Stimulated activated CD4-positive, alpha-beta T cell treated with anti-CD3 and anti-CD28 coated beads, Interleukin-2, amount 100 ng/mL, for 4 hours (primary cell): ENCODE measurements around the gene CSNK1D.

Experiments
- DNase-seq: peaks from one replicate; pipeline ENCODE4 v3.0.0-alpha.2; 2020; ENCODE audit warnings: low read depth

Gene CSNK1D

GRCh38 chr17:82240506-82241182, 32.9 kb downstream of the CSNK1D start:
- DNase-seq = no peak

DNA sequence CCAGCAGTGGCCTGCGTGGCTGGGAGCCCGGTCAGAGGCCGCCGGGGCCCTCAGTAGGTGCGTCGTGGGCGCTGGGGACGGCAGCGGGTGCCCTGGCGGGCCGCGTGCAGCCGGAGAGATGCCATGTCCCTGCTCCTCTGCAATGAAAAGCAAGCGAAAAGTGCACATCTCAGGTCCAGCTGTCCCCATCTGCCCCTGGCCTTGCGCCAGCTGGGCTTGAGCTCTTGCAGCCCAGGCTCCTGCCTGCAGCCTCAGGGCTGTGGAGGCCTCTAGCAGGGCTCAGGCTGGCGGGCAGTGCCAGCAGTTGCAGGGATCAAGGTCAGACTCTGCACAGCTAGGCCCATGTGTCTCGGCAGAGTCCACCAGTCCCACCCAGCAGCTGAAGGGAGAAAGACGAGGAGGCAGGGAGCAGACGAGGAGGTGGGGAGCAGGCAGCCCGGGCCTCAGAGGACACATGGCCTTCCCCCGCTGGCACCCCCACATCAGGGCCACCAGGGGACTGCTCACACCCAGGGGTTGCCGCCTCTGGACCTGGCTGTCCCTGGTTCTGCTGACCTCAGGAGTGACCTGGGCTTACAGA, 33.5 kb downstream of the CSNK1D start:
- DNase-seq = no peak

DNA sequence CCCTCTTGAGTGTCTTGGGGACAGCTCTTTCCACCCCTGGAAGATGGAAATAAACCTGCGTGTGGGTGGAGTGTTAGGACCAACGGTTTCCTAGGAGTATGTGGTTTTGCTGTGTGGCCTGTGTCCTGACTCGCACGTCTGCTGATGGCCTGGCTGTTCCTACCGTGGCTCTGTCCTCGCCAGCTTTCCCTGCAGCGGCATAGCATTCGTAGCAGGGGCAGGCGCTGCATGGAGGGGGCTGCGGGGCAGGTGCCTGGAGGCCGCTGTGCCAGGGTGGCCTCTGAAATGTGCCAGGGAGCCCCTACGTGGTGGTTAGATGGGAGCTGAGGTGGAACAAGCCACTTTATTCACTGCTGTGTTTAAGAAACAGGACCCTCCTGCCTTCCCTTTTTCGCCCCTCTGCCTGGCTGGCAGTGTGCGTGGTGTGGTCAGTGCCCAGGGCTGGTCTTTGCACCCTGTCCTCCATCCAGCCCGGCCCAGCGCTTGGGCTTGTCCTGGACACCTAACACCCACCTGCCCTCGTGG, 34.0 kb downstream of the CSNK1D start:
- DNase-seq = no peak

DNA sequence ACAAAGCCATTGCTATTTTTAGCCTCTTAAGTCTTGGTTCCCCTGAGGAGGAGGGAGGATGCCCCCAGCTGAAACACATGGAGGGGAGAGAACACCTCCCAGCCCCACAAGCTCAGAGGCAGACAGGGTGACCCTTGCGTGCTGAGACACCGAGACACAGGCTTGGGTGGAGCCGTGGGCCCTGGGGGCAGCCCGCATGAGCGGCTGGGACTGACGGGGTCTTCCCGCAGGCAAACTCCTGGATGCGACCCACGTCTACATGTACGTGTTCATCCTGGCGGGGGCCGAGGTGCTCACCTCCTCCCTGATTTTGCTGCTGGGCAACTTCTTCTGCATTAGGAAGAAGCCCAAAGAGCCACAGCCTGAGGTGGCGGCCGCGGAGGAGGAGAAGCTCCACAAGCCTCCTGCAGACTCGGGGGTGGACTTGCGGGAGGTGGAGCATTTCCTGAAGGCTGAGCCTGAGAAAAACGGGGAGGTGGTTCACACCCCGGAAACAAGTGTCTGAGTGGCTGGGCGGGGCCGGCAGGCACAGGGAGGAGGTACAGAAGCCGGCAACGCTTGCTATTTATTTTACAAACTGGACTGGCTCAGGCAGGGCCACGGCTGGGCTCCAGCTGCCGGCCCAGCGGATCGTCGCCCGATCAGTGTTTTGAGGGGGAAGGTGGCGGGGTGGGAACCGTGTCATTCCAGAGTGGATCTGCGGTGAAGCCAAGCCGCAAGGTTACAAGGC, 34.9 kb downstream of the CSNK1D start:
- peak; percentile 59 for DNase-seq

- DNase-seq = no peak
These were observed 35.6 kb downstream of the CSNK1D start for GRCh38 chr17:82237746-82238471.

DNA sequence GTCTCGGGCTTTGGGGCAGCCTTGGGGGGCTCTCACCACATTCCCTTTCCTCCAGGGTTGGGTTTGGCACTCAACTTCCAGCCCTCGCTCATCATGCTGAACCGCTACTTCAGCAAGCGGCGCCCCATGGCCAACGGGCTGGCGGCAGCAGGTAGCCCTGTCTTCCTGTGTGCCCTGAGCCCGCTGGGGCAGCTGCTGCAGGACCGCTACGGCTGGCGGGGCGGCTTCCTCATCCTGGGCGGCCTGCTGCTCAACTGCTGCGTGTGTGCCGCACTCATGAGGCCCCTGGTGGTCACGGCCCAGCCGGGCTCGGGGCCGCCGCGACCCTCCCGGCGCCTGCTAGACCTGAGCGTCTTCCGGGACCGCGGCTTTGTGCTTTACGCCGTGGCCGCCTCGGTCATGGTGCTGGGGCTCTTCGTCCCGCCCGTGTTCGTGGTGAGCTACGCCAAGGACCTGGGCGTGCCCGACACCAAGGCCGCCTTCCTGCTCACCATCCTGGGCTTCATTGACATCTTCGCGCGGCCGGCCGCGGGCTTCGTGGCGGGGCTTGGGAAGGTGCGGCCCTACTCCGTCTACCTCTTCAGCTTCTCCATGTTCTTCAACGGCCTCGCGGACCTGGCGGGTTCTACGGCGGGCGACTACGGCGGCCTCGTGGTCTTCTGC, 36.3 kb downstream of the CSNK1D start:
- no peak for DNase-seq

GRCh38 chr17:82236142-82236971, 37.1 kb downstream of the CSNK1D start:
- peak; percentile 59 for DNase-seq

GRCh38 chr17:82235775-82236141, 37.7 kb downstream of the CSNK1D start:
- no peak for DNase-seq

GRCh38 chr17:82235056-82235774, 38.3 kb downstream of the CSNK1D start:
- no peak for DNase-seq

DNA sequence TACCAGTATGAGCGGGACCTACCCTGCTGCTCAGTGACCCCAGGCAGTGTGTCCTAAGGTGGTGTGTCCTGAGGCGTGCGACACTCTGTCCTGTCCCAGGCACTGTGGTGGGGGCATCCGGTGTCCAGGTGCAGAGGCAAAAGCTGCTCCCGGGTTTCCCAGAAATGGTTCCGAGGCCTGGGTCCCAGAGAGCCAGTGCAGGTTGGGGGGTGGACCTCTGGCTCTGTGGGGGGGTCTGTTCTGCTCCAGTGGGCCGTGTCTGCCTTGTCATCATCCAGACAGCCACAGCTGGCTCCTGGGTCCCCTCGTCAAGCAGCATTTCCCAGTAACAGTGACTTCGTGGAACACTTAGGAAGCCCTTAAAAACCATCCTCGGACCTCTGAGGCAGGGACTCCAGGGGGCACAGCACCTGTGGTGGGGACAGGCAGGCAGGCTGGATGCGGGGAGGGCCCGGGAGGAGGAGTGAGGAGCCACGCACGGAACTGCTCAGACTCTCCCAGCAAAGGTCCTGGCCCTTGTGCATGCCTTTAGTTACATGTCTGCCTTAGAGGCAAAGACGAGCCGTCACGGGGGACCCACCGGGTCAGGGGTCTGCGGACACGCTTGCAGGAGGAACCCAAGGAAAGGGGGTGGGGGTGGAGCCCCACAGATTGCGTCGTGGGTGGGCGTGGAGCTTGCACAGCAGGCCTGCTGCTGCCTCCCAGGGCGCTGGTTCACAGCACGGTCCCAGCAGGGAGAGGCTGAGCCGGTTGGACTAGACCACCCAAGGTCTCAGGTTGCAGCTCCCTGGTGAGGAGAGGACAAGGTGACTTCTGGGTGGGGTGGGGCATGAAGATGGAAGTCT, 39.1 kb downstream of the CSNK1D start:
- DNase-seq = no peak

- DNase-seq = no peak
These were observed 40.4 kb downstream of the CSNK1D start for GRCh38 chr17:82232876-82233785.

DNA sequence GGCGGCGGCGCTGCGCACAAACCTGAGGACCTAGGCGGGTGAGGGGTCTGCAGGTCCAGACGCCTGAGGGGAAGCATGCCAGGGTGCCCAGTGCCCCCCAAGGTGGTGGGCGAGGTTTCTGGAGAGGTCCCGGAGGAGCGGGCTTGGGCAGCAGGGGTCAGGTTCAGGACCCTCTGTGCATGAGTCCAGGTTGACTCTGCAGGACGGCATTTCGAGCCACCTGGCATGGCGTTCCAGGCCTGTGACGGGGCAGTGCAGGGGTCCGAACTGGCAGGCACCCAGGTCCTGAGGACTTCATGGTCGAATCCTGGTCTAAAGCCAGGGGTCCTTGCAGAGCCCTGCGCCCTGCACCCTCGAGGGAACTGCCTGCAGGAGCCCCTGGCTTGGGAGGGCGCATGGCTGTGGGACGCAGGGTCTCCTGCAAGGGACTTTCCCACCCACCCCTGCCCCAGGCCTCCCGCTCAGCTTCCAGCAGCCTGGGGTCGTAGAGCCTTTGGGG, 41.1 kb downstream of the CSNK1D start:
- no peak for DNase-seq

DNA sequence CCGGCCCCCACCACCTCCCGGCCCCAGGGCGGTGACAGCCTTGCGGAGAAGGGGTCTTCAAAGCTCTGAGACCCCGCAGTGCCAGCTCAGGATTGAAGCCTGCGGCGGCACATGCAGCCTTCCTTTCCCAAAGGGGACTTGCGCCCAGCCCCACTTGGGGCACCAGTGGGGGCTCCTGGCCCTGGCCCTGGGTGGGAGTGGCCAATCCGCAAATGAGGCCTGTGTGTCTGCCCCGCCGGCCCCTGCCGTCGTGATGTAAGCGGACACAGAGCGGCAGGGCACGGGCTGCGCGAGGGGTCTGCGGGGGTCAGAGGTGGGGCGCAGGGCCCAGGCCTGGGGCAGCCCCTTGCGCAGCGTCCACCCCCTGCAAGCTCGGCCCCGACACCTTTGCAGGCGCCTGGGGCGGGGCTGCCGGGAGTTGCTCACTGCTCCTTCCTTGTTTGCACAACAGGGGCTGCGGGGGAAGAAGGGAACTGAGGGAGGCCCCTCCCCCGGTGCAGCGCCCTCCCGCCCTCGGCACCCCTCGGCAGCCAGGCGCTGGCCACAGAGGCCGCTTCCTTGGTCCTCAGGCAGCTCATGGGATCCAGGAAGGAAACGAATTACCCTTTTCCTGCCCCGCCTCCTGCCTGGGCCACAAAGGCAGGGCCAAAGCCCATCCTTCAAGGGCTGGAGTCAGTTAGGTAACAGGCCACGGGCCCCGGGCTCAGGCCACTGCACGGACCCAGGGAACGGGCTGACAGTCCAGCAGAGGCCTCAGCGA, 41.8 kb downstream of the CSNK1D start:
- DNase-seq = no peak

DNA sequence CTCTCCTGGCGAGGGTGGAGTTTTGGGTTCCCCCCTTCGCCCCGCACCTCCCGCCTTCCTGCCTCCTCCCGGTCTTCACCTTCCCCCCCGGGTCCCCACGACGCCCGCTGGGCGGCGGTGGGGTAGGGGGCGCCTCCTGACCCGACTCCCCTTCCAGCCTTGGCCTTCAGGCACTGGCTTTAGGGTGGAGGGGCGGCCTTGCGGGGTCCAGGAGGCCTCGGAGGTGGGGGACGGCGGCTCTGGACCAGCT, 42.3 kb downstream of the CSNK1D start:
- no peak for DNase-seq

DNA sequence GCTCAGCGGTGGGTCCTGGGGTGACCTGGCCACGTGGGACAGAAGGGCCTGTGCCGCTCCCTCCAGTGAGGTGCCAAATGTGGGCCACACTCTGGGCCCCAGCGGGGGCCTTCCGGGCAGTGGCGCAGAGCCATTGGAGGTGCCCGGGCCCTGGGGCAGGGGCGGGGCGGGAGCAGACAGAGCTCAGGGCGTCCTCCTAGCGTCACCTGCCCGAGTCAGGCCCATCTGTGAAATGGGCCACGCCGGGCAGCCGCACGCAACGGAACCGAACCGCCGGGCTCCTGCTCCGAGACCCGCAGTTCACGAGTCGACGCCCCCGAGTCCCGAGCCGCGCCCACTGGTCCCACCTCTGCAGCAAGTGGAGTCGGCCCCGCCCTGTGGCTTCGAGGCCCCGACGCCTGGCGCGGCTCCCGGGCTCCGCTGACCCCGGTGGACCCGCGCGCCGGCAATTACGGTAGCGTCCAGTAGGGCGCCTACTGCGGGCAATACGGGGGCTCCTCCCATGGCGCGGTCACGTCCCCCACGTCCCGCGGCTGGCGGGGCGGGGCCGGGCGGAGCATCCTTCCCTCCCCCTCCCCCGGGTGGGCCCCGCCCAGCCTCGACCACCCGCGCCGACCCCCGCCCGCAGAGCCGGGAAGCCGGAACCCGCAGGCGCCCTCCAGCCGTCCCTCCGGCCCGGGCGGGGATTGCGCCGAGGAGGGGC, 42.7 kb downstream of the CSNK1D start:
- DNase-seq = no peak

DNA sequence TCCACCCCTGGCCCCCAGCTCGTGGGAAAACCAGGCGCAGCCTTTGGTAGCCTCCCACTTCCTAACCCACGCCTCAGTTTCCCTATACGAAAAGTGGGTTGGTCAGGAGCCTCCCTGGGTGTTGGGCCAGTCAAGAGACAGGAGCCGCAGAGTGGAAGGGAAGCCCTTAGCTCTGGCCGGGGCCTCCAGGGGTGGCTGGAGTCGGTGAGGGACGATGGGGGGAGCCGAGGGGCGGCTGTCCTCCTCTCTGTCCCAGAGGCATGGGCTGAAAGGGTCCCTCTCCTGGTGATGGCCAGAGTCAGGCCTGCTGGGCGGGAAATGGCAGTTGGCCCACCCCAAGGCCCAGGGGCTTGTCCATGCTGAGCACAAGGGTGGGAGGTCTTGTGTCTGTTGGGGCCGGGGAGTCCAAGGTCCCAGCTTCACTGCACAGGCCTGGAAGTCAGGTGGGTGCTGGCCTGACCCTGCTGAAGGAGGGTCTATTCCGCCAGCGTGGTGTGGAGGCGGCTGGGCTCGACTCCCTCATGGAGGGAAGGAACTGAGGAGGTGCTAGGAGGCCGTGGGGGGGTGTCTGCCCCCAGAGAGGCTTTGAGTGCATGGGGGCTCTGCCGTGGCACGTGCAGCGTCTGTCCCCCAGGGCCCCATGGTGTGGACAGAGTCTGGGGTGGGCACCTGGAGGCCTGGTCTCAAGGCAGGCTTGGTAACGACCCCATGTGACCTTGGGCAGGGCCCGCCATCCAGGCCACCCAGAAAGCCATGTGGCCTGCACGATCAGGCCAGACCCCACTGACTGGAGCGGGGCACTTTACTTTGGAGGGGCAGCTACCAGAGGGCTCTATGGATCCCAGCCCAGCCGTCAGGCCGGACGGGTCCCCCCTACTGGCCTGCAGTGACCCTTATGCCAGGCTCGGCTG, 43.5 kb downstream of the CSNK1D start:
- no peak for DNase-seq
